CD4-positive, CD25-positive, alpha-beta regulatory T cell (primary cell): ENCODE results near the gene HYI. TPM values are rescaled to one million over a fixed set of nuclear protein-coding genes. Genes with fewer than 3 reads are reported as not detected.

Experiments
- ATAC-seq, 2 donors: fragments of 150-1000 bp; cut with Tn5 transposase; one replicate each; pipeline ENCODE4 v1.10.0; 2021; ENCODE audit warnings: low read depth in 2 of 2, moderate number of reproducible peaks in 2 of 2, moderate library complexity in 1 of 2
- DNase-seq, 3 donors: peaks; one replicate each; pipeline versions ENCODE4 v3.0.0 to v3.0.0-alpha.2; 2012 to 2022; ENCODE audit warnings: mixed read lengths in 1 of 3
- H3K27ac ChIP-seq: one replicate; pipeline ENCODE4 v1.7.0; 2013; ENCODE audit warnings: mild to moderate bottlenecking, low read length; ENCODE audit not compliant: insufficient read depth, poor library complexity, severe bottlenecking
- H3K27me3 ChIP-seq: one replicate; pipeline ENCODE4 v1.7.0; 2013; ENCODE audit warnings: low read length; ENCODE audit not compliant: control insufficient read depth, insufficient read depth
- H3K36me3 ChIP-seq: one replicate; pipeline ENCODE4 v1.7.0; 2013; ENCODE audit warnings: mild to moderate bottlenecking, low read length, moderate library complexity; ENCODE audit not compliant: control insufficient read depth, insufficient read depth
- H3K4me1 ChIP-seq: 2 replicates; pipeline ENCODE4 v1.7.0; 2013; ENCODE audit warnings: mild to moderate bottlenecking, low read length; ENCODE audit not compliant: insufficient read depth, control insufficient read depth, poor library complexity, severe bottlenecking
- H3K4me3 ChIP-seq: one replicate; pipeline ENCODE4 v1.7.0; 2013; ENCODE audit warnings: low read depth, mild to moderate bottlenecking, low read length, moderate library complexity
- H3K9me3 ChIP-seq, 2 experiments: 1 replicate in 1 of 2; 2 replicates in 1 of 2; pipeline ENCODE4 v1.7.0; 2013; ENCODE audit warnings: low read length in 2 of 2, mild to moderate bottlenecking in 1 of 2, moderate library complexity in 1 of 2; ENCODE audit not compliant: control insufficient read depth in 2 of 2
- H3K27ac Mint-ChIP-seq, 3 donors: one replicate each; pipeline ENCODE4 v1.8.0; 2020 to 2022; ENCODE audit warnings: mild to moderate bottlenecking in 3 of 3, mixed read lengths in 3 of 3, moderate library complexity in 2 of 3
- H3K27me3 Mint-ChIP-seq: one replicate; pipeline ENCODE4 v1.8.0; 2022; ENCODE audit warnings: mild to moderate bottlenecking, mixed read lengths
- H3K36me3 Mint-ChIP-seq: one replicate; pipeline ENCODE4 v1.8.0; 2020; ENCODE audit warnings: mixed read lengths
- H3K4me1 Mint-ChIP-seq, 4 donors: one replicate each; pipeline ENCODE4 v1.8.0; 2020 to 2022; ENCODE audit warnings: mixed read lengths in 4 of 4, mild to moderate bottlenecking in 1 of 4
- H3K4me3 Mint-ChIP-seq, 4 donors: one replicate each; pipeline ENCODE4 v1.8.0; 2020 to 2022; ENCODE audit warnings: mild to moderate bottlenecking in 4 of 4, mixed read lengths in 4 of 4, moderate library complexity in 3 of 4
- H3K9me3 Mint-ChIP-seq, 7 donors: one replicate each; pipeline ENCODE4 v1.8.0; 2020 to 2022; ENCODE audit warnings: mixed read lengths in 7 of 7, mild to moderate bottlenecking in 3 of 7, moderate library complexity in 2 of 7
- polyA plus RNA-seq, 4 donors: library from polyadenylated mRNA; unstranded; fragments of 300-500 nt; fragmentation: Illumina TruSeq; gene quantifications; one replicate each; pipeline ENCODE4 v1.2.3, GENCODE V29; 2021
- total RNA-seq: library from RNA; stranded (reverse); gene quantifications from one replicate; pipeline ENCODE4 v1.2.3, GENCODE V29; 2022

HYI gene
- total and polyA plus RNA-seq, 5 donors from 2014 or later: 0.85 to 8.4 (median 3.4) TPM

DNA sequence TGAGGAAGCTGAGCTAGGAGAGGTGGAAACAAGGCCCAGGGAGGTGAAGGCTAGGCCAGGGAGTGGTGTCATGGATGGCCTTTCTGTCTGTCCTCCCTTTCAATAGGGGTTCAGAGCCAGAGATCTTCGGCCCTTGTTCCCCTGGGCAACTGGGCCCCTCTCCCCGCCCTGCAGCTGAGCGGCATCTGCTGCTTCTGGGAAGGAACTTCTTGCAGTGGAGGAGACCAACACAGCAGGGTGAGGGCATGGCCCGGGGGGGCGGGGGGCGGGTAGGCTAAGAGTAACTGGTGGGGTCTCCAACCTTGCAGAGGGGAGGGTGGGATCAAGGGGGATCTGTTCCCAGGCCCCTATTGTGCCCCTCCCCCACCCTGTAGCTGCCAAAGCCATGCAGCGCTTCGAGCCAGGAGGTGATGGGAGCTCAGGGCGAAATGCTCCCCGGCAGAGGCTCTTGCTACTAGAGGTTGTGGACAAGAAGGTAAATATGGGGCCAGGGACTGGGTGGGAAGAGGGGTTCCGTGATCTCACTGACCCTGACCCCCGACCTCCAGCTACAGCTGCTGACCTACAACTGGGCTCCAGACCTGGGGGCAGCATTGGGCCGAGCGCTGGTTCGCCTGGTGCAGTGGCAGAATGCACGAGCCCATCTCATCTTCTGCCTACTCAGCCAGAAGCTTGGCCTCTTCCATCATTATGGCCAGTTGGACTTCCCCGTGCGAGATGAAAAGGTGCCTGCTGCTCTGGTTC, 11.7 kb downstream of the HYI start:
- Mint-ChIP-seq H3K36me3 (peaks cover 37% of the 10 kb centered on the region), H3K27ac (no peak overlapping the region), H3K27me3 (no peaks in the 10 kb centered on the region), H3K4me1 (no peaks in the 10 kb centered on the region), H3K4me3 (no peak overlapping the region), H3K9me3 (peaks cover 0 to 2% (median 0%) of the 10 kb centered on the region in 7 donors)
- no peaks in the 10 kb centered on the region for H3K4me1 ChIP-seq
- DNase-seq (no peak), ATAC-seq (no peak)
- peaks cover 68% of the 10 kb centered on the region for H3K36me3 ChIP-seq
- H3K27me3 ChIP-seq: no peaks in the 10 kb centered on the region
- H3K4me3 ChIP-seq: no peak overlapping the region
- H3K27ac ChIP-seq: no peak overlapping the region
- no peaks in the 10 kb centered on the region for H3K9me3 ChIP-seq

DNA sequence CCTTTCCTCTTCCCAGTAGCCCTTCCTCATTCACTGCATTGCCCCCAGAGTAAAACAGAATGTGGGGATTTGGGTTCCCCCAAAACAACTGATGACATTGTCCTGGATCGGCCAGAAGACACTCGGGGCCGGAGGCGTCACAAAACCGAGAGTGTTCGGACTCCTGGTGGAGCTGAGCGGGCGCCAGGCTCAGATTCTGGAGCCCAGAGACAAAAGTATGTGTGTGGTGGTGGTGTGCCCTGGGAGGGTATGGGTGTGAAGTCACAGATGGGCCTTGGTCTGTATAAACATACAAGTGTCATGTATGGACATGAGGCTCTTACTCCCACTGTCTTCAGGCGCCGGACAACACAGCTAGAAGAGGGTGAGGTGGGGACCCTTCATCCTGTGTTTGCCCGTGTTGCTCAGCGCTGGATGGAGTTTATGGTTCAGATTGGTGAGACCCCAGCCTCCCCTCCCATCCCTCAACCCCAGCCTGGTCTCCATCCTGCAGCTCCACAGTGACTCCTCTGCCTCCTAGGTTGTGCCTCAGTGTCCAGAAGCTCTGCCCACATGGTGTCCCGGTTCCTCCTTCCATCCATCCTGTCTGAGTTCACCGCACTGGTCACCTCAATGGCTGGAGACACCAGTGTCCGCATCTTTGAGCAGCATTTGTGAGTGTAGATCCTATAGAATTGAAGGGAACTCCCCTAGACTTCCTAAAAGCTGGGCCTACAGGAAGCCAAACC, 12.4 kb downstream of the HYI start:
- H3K9me3 ChIP-seq: no peaks in the 10 kb centered on the region
- H3K27ac ChIP-seq: no peak overlapping the region
- no peaks in the 10 kb centered on the region for H3K4me1 ChIP-seq
- DNase-seq (no peak), ATAC-seq (no peak)
- Mint-ChIP-seq H3K4me1 (no peaks in the 10 kb centered on the region), H3K27ac (no peak overlapping the region), H3K36me3 (peaks cover 29% of the 10 kb centered on the region), H3K27me3 (no peaks in the 10 kb centered on the region), H3K4me3 (no peak overlapping the region), H3K9me3 (peaks cover 0 to 2% (median 0%) of the 10 kb centered on the region in 7 donors)
- no peaks in the 10 kb centered on the region for H3K27me3 ChIP-seq
- peaks cover 65% of the 10 kb centered on the region for H3K36me3 ChIP-seq
- H3K4me3 ChIP-seq: no peak overlapping the region

DNA sequence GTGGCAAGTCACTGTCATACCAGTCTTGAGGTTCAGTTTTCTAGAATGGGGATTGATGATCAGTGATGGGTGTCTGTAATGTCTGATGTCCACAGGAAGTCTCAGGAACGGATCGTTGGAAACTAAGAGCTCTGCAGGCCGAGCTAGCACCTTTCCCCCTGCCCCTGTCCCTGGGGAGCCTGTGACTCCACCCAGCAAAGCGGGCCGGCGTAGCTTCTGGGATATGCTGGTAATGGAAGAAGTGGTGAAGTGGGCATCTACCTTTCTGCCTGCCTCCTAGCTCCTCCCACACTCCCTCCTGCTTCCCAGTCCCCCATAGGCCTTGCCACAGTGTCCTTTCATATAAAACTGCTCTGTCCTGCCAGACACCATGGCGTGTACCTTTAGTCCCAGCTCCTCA, 13.4 kb downstream of the HYI start:
- peaks cover 60% of the 10 kb centered on the region for H3K36me3 ChIP-seq
- ATAC-seq (no peak), DNase-seq (no peak)
- no peaks in the 10 kb centered on the region for H3K27me3 ChIP-seq
- Mint-ChIP-seq H3K4me1 (no peaks in the 10 kb centered on the region), H3K27ac (no peak overlapping the region), H3K4me3 (no peak overlapping the region), H3K9me3 (peaks cover 0 to 2% (median 0%) of the 10 kb centered on the region in 7 donors), H3K27me3 (no peaks in the 10 kb centered on the region), H3K36me3 (peaks cover 28% of the 10 kb centered on the region)
- no peaks in the 10 kb centered on the region for H3K9me3 ChIP-seq
- no peak overlapping the region for H3K4me3 ChIP-seq
- H3K4me1 ChIP-seq: no peaks in the 10 kb centered on the region
- no peak overlapping the region for H3K27ac ChIP-seq

DNA sequence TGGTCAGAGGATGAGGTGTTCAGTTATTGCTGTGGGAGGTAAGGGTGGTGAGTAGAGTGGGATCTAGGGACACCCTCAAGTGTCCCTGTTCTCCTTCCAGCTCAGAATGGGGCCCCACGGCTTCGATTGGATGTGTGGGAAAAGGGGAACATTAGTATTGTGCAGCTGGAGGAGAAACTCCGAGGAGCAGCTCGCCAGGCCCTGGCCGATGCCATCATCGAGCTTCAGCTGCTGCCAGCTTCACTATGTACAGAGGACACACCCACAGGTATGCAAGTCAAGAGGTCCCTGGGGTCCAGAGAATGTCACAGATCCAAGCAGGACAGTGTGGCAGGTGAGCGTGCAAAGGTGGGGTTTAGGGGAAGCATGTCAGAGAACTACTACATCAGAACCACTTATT, 13.9 kb downstream of the HYI start:
- H3K27ac Mint-ChIP-seq: no peak overlapping the region
- DNase-seq (no peak), ATAC-seq (no peak)
- H3K27me3 Mint-ChIP-seq: no peaks in the 10 kb centered on the region
- H3K27me3 ChIP-seq: no peaks in the 10 kb centered on the region
- no peak overlapping the region for H3K4me3 Mint-ChIP-seq
- no peaks in the 10 kb centered on the region for H3K4me1 ChIP-seq
- peaks cover 0 to 2% (median 0%) of the 10 kb centered on the region in 7 donors for H3K9me3 Mint-ChIP-seq
- H3K9me3 ChIP-seq: no peaks in the 10 kb centered on the region
- H3K4me1 Mint-ChIP-seq: no peaks in the 10 kb centered on the region
- no peak overlapping the region for H3K27ac ChIP-seq
- peaks cover 29% of the 10 kb centered on the region for H3K36me3 Mint-ChIP-seq
- H3K36me3 ChIP-seq: peaks cover 59% of the 10 kb centered on the region
- no peak overlapping the region for H3K4me3 ChIP-seq

DNA sequence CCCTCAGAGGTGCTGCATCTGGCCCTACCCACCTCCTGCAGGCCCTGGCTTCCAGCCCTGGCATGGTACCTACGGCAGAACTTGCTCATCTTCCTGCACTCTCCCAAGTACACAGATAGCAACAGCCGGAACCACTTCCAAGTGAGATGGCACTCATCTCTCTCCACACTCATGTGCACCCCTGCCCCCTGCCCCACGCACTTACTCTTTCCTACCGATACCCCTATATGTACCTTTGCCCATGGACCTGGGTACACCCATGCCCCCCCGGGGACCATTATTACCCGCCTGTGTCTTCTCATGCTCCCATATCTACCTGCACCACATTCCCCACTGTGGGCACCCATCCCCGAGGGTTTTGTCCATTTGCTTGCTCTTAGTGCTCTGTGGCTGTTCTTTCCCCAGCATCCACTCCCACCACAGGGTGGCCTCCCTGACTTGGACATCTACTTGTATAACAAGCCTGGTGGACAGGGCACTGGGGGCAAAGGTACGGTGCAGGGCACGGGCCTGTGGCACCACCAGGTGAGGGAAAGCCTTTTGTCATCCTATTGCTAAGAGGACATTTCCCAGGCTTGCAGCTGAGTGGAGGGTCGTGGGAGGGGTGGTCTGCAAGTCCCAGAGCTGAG, 14.7 kb downstream of the HYI start:
- H3K4me1 ChIP-seq: no peaks in the 10 kb centered on the region
- Mint-ChIP-seq H3K9me3 (peaks cover 0 to 2% (median 0%) of the 10 kb centered on the region in 7 donors), H3K36me3 (peaks cover 29% of the 10 kb centered on the region), H3K4me1 (no peaks in the 10 kb centered on the region), H3K27me3 (no peaks in the 10 kb centered on the region), H3K27ac (peak overlapping the region in 1 of 3 donors; percentile 67), H3K4me3 (no peak overlapping the region)
- H3K27me3 ChIP-seq: no peaks in the 10 kb centered on the region
- peaks cover 64% of the 10 kb centered on the region for H3K36me3 ChIP-seq
- no peak overlapping the region for H3K4me3 ChIP-seq
- no peak overlapping the region for H3K27ac ChIP-seq
- H3K9me3 ChIP-seq: no peaks in the 10 kb centered on the region
- ATAC-seq (no peak), DNase-seq (no peak)

DNA sequence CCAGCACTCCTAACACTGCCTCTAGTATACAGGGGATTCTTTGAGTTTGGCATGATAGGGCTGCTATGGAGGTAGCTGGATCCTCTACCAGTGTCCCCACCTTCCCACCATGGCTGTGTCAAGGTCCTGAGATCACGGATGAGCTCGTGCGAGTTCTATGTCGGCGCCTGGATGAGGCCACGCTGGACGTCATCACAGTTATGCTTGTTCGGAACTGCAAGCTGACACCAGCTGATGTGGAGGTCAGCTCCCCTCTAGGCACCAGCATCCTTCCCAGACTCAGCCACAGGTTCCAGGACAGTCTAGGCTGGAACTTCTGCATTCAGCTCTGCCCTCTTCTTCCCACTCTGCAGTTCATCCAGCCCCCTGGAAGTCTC, 15.2 kb downstream of the HYI start:
- Mint-ChIP-seq H3K36me3 (peaks cover 30% of the 10 kb centered on the region), H3K27ac (peak overlapping the region in 1 of 3 donors; percentile 67), H3K4me3 (no peak overlapping the region), H3K4me1 (no peaks in the 10 kb centered on the region), H3K9me3 (peaks cover 0 to 2% (median 0%) of the 10 kb centered on the region in 7 donors), H3K27me3 (no peaks in the 10 kb centered on the region)
- no peak overlapping the region for H3K27ac ChIP-seq
- H3K27me3 ChIP-seq: no peaks in the 10 kb centered on the region
- H3K4me3 ChIP-seq: no peak overlapping the region
- no peaks in the 10 kb centered on the region for H3K9me3 ChIP-seq
- peaks cover 64% of the 10 kb centered on the region for H3K36me3 ChIP-seq
- ATAC-seq: no peak
- DNase-seq: no peak
- no peaks in the 10 kb centered on the region for H3K4me1 ChIP-seq

DNA sequence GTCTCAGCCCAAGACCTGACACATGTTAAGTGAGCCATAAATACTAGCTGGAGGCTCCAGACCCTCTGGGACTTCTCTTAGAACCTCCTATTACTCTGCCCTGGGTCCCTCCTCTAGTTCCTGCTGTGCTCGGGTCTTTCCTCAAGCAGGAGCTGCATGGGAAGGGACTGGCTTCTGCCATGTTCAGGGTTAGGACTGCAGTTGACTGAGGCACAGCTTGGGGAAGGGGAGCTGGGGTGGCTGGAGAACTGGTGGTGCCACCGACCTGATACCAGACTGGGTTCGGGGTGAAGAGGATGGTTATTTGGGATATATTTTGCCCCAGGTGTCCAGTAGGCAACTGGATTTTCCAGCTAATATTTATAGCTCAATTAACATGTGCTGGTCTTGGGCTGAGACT, 15.7 kb downstream of the HYI start:
- H3K4me3 Mint-ChIP-seq: no peak overlapping the region

More for the DNA sequence above, 15.7 kb downstream of the HYI start:
- H3K27ac Mint-ChIP-seq: no peak overlapping the region
- H3K9me3 ChIP-seq: no peaks in the 10 kb centered on the region
- peaks cover 33% of the 10 kb centered on the region for H3K36me3 Mint-ChIP-seq
- H3K27me3 ChIP-seq: no peaks in the 10 kb centered on the region
- no peak for DNase-seq
- no peak overlapping the region for H3K4me3 ChIP-seq
- peaks cover 64% of the 10 kb centered on the region for H3K36me3 ChIP-seq
- H3K9me3 Mint-ChIP-seq: peaks cover 0 to 2% (median 0%) of the 10 kb centered on the region in 7 donors
- no peaks in the 10 kb centered on the region for H3K4me1 ChIP-seq
- H3K27ac ChIP-seq: no peak overlapping the region
- no peaks in the 10 kb centered on the region for H3K4me1 Mint-ChIP-seq
- ATAC-seq: no peak
- no peaks in the 10 kb centered on the region for H3K27me3 Mint-ChIP-seq
